SK-N-MC (cell line): ENCODE measurements around the gene ST3GAL4.

Experiments used
- FOXP2 ChIP-seq: optimal IDR thresholded peaks from 2 replicates; pipeline ENCODE3; 2011; ENCODE audit warnings: mild to moderate bottlenecking, moderate library complexity; ENCODE audit not compliant: insufficient read depth; ENCODE audit errors: extremely low read length, control extremely low read depth
- POLR2AphosphoS5 ChIP-seq: IDR thresholded peaks from 2 replicates; pipeline ENCODE4 v1.6.1; 2012; ENCODE audit warnings: mild to moderate bottlenecking, low read depth, low read length, borderline replicate concordance

GRCh38 chr11:126355926-126356897, 726 bp downstream of the ST3GAL4 start:
- no peak for TF ChIP-seq POLR2AphosphoS5
- no peak for TF ChIP-seq FOXP2
